ENCODE data around the gene DUSP18.
"Not testable (repeated sequence)": the region's sequence is repeated elsewhere in the genome, so short reads cannot be mapped to it uniquely, and the experiment has no call there.

Gene DUSP18

GRCh38 chr22:30636226-30637077 is 31.2 kb downstream of the DUSP18 start:
- H3K36me3 Mint-ChIP-seq, result peaks cover 8% of the 10 kb centered on the region
- no peaks in the 10 kb centered on the region for H3K27me3 Mint-ChIP-seq
- peaks cover 19% of the 10 kb centered on the region for H3K4me1 Mint-ChIP-seq (ENCODE audit: low read depth)
- peak overlapping the region; percentile 91 for H3K4me3 Mint-ChIP-seq
- peak overlapping the region; percentile 79 for H3K27ac Mint-ChIP-seq
- H3K9me3 Mint-ChIP-seq (ENCODE audit: low read depth), result no peaks in the 10 kb centered on the region

GRCh38 chr22:30635273-30636225 is 32.1 kb downstream of the DUSP18 start, which contains the start of gene SLC35E4:
Gene SLC35E4, plus strand, starts transcription at chr22:30635781. Its CDS starts 670 bp downstream, at chr22:30636451.
- peaks cover 19% of the 10 kb centered on the region for H3K4me1 Mint-ChIP-seq (ENCODE audit: low read depth)
- no peaks in the 10 kb centered on the region for H3K27me3 Mint-ChIP-seq
- H3K27ac Mint-ChIP-seq, result peak within 1 kb of the TSS; percentile 80
- no peaks in the 10 kb centered on the region for H3K9me3 Mint-ChIP-seq (ENCODE audit: low read depth)
- H3K4me3 Mint-ChIP-seq, result peak within 1 kb of the TSS; percentile 91
- peaks cover 8% of the 10 kb centered on the region for H3K36me3 Mint-ChIP-seq

GRCh38 chr22:30634471-30635233 is 33.0 kb downstream of the DUSP18 start:
- peak overlapping the region; percentile 80 for H3K4me3 Mint-ChIP-seq
- peaks cover 19% of the 10 kb centered on the region for H3K4me1 Mint-ChIP-seq (ENCODE audit: low read depth)
- H3K9me3 Mint-ChIP-seq (ENCODE audit: low read depth), result no peaks in the 10 kb centered on the region
- peak overlapping the region; percentile 80 for H3K27ac Mint-ChIP-seq
- H3K27me3 Mint-ChIP-seq, result no peaks in the 10 kb centered on the region
- peaks cover 6% of the 10 kb centered on the region for H3K36me3 Mint-ChIP-seq

- not testable (repeated sequence) for H3K36me3 Mint-ChIP-seq; H3K9me3 Mint-ChIP-seq (ENCODE audit: low read depth); H3K27ac Mint-ChIP-seq; H3K4me3 Mint-ChIP-seq; H3K27me3 Mint-ChIP-seq
- H3K4me1 Mint-ChIP-seq (ENCODE audit: low read depth), result peaks cover 11% of the 10 kb centered on the region
Observed at GRCh38 chr22:30631469-30631868, 36.2 kb downstream of the DUSP18 start.

GRCh38 chr22:30628491-30628890 is 39.2 kb downstream of the DUSP18 start:
- Mint-ChIP-seq H3K27me3 (no peaks in the 10 kb centered on the region), H3K36me3 (no peaks in the 10 kb centered on the region), H3K27ac (no peak overlapping the region), H3K4me3 (no peak overlapping the region), H3K4me1 (ENCODE audit: low read depth) (no peaks in the 10 kb centered on the region), H3K9me3 (ENCODE audit: low read depth) (no peaks in the 10 kb centered on the region)

- Mint-ChIP-seq H3K4me1 (ENCODE audit: low read depth) (no peaks in the 10 kb centered on the region), H3K27ac (no peak overlapping the region), H3K4me3 (no peak overlapping the region), H3K9me3 (ENCODE audit: low read depth) (no peaks in the 10 kb centered on the region), H3K27me3 (no peaks in the 10 kb centered on the region), H3K36me3 (no peaks in the 10 kb centered on the region)
Observed at GRCh38 chr22:30627471-30627870, 40.2 kb downstream of the DUSP18 start.

- no peaks in the 10 kb centered on the region for H3K9me3 Mint-ChIP-seq (ENCODE audit: low read depth)
- H3K27ac Mint-ChIP-seq, result no peak overlapping the region
- H3K27me3 Mint-ChIP-seq, result no peaks in the 10 kb centered on the region
- H3K4me1 Mint-ChIP-seq (ENCODE audit: low read depth), result no peaks in the 10 kb centered on the region
- no peaks in the 10 kb centered on the region for H3K36me3 Mint-ChIP-seq
- H3K4me3 Mint-ChIP-seq, result no peak overlapping the region
Observed at GRCh38 chr22:30626413-30626812, 41.3 kb downstream of the DUSP18 start.

- H3K4me3 Mint-ChIP-seq; H3K4me1 Mint-ChIP-seq (ENCODE audit: low read depth); H3K36me3 Mint-ChIP-seq; H3K27ac Mint-ChIP-seq; H3K9me3 Mint-ChIP-seq (ENCODE audit: low read depth); H3K27me3 Mint-ChIP-seq: not testable (repeated sequence)
Observed at GRCh38 chr22:30619909-30620308, 47.8 kb downstream of the DUSP18 start.

GRCh38 chr22:30617819-30618218 is 49.9 kb downstream of the DUSP18 start:
- Mint-ChIP-seq H3K36me3 (no peaks in the 10 kb centered on the region), H3K4me3 (no peak overlapping the region), H3K9me3 (ENCODE audit: low read depth) (no peaks in the 10 kb centered on the region), H3K4me1 (ENCODE audit: low read depth) (no peaks in the 10 kb centered on the region), H3K27ac (no peak overlapping the region), H3K27me3 (peaks cover 1% of the 10 kb centered on the region)

- H3K27ac Mint-ChIP-seq, result no peak overlapping the region
- H3K9me3 Mint-ChIP-seq (ENCODE audit: low read depth), result no peaks in the 10 kb centered on the region
- no peaks in the 10 kb centered on the region for H3K36me3 Mint-ChIP-seq
- peaks cover 1% of the 10 kb centered on the region for H3K27me3 Mint-ChIP-seq
- no peaks in the 10 kb centered on the region for H3K4me1 Mint-ChIP-seq (ENCODE audit: low read depth)
- H3K4me3 Mint-ChIP-seq, result no peak overlapping the region
Observed at GRCh38 chr22:30615543-30615954, 52.1 kb downstream of the DUSP18 start.

GRCh38 chr22:30614879-30615278 is 52.8 kb downstream of the DUSP18 start:
- peaks cover 1% of the 10 kb centered on the region for H3K27me3 Mint-ChIP-seq
- no peaks in the 10 kb centered on the region for H3K9me3 Mint-ChIP-seq (ENCODE audit: low read depth)
- H3K36me3 Mint-ChIP-seq, result no peaks in the 10 kb centered on the region
- H3K4me3 Mint-ChIP-seq, result no peak overlapping the region
- no peaks in the 10 kb centered on the region for H3K4me1 Mint-ChIP-seq (ENCODE audit: low read depth)
- H3K27ac Mint-ChIP-seq, result no peak overlapping the region

- H3K4me1 Mint-ChIP-seq (ENCODE audit: low read depth), result no peaks in the 10 kb centered on the region
- H3K27ac Mint-ChIP-seq, result no peak overlapping the region
- H3K9me3 Mint-ChIP-seq (ENCODE audit: low read depth), result no peaks in the 10 kb centered on the region
- H3K4me3 Mint-ChIP-seq, result no peak overlapping the region
- H3K27me3 Mint-ChIP-seq, result peaks cover 1% of the 10 kb centered on the region
- H3K36me3 Mint-ChIP-seq, result no peaks in the 10 kb centered on the region
Observed at GRCh38 chr22:30614268-30614667, 53.4 kb downstream of the DUSP18 start.

GRCh38 chr22:30612789-30613188 is 54.9 kb downstream of the DUSP18 start:
- Mint-ChIP-seq H3K4me1 (ENCODE audit: low read depth) (peaks cover 3% of the 10 kb centered on the region), H3K27me3 (peaks cover 1% of the 10 kb centered on the region), H3K27ac (no peak overlapping the region), H3K36me3 (no peaks in the 10 kb centered on the region), H3K9me3 (ENCODE audit: low read depth) (no peaks in the 10 kb centered on the region), H3K4me3 (no peak overlapping the region)
